HepG2 (cell line): ENCODE data around the gene JMJD7. TPM values are rescaled to one million over a fixed set of nuclear protein-coding genes. Genes with fewer than 3 reads are reported as not detected.

Experiments
- ATM ChIP-seq: fragments of 450-650 bp; IDR thresholded peaks from 2 replicates; pipeline ENCODE4 v1.7.1; 2017; ENCODE audit warnings: mild to moderate bottlenecking, borderline replicate concordance
- EED ChIP-seq: sonication (generic); formaldehyde crosslinking; IDR thresholded peaks from 2 replicates; pipeline ENCODE4 v1.5.0; 2020; ENCODE audit warnings: mild to moderate bottlenecking, missing genetic modification reagents
- HDAC2 ChIP-seq: sonication (generic); formaldehyde crosslinking; IDR thresholded peaks from 2 replicates; pipeline ENCODE4 v1.4.0; 2020; ENCODE audit warnings: missing genetic modification reagents
- NFKB2 ChIP-seq: sonication (generic); formaldehyde crosslinking; IDR thresholded peaks from 2 replicates; pipeline ENCODE4 v1.4.0; 2020; ENCODE audit warnings: missing genetic modification reagents, borderline replicate concordance
- POLR2AphosphoS5 ChIP-seq: IDR thresholded peaks from 2 replicates; pipeline ENCODE4 v1.6.1; 2012; ENCODE audit warnings: low read depth, low read length
- RAD21 ChIP-seq: fragments of 450-650 bp; formaldehyde crosslinking; IDR thresholded peaks from 2 replicates; pipeline ENCODE4 v1.5.0; 2020; ENCODE audit warnings: mild to moderate bottlenecking
- SIN3A ChIP-seq: IDR thresholded peaks from 2 replicates; pipeline ENCODE4 v1.6.1; 2011; ENCODE audit warnings: low read depth, mild to moderate bottlenecking, control low read depth, low read length, borderline replicate concordance
- SMAD3 ChIP-seq: sonication (generic); formaldehyde crosslinking; IDR thresholded peaks from 2 replicates; pipeline ENCODE4 v1.4.0; 2020; ENCODE audit warnings: missing genetic modification reagents
- ZBTB40 ChIP-seq, 2 experiments: fragments of 450-650 bp in 1 of 2; sonication (generic) in 1 of 2; formaldehyde crosslinking in 1 of 2; IDR thresholded peaks; 2 replicates each; pipeline versions ENCODE4 v1.6.1 to v1.8.0; 2016 to 2022; ENCODE audit warnings: antibody characterized with exemption in 1 of 2, mild to moderate bottlenecking in 1 of 2, missing genetic modification reagents in 1 of 2
- ZBTB42 ChIP-seq: sonication (generic); formaldehyde crosslinking; IDR thresholded peaks from 2 replicates; pipeline ENCODE4 v1.5.0; 2020; ENCODE audit warnings: mild to moderate bottlenecking, missing genetic modification reagents
- ZKSCAN5 ChIP-seq: sonication (generic); formaldehyde crosslinking; IDR thresholded peaks from 2 replicates; pipeline ENCODE4 v1.5.1; 2020; ENCODE audit warnings: mild to moderate bottlenecking, missing genetic modification reagents
- ZNF503 ChIP-seq: sonication (generic); formaldehyde crosslinking; IDR thresholded peaks from 2 replicates; pipeline ENCODE4 v1.4.0; 2020; ENCODE audit warnings: missing genetic modification reagents
- ZNF513 ChIP-seq: sonication (generic); formaldehyde crosslinking; conservative IDR thresholded peaks from 2 replicates; pipeline ENCODE4 v1.5.0; 2020; ENCODE audit warnings: missing genetic modification reagents
- ZNF766 ChIP-seq: sonication (generic); formaldehyde crosslinking; IDR thresholded peaks from 2 replicates; pipeline ENCODE4 v1.5.0; 2020; ENCODE audit warnings: missing genetic modification reagents, borderline replicate concordance
- ZNF790 ChIP-seq: sonication (generic); formaldehyde crosslinking; IDR thresholded peaks from 2 replicates; pipeline ENCODE4 v1.8.0; 2022; ENCODE audit warnings: missing genetic modification reagents, mild to moderate bottlenecking, borderline replicate concordance
- polyA plus RNA-seq, 8 experiments: library from polyadenylated mRNA; depleted of rRNA in 3 of 8; stranded (reverse) in 7 of 8; unstranded in 1 of 8; fragments of >200 nt; fragmentation: Illumina TruSeq in 4 of 8; extraction: Trizol in 4 of 8; gene quantifications; 2 replicates each; pipeline versions ENCODE4 v1.2.1 to v1.2.3, GENCODE V29; 2011 to 2016; ENCODE audit warnings: low read depth in 4 of 8, missing spikeins in 1 of 8, mixed read lengths in 1 of 8; ENCODE audit not compliant: insufficient read depth in 1 of 8
- total RNA-seq, 5 experiments: library from RNA; depleted of rRNA; stranded (reverse); fragments of >200 nt; fragmentation: Illumina TruSeq; extraction: Trizol; gene quantifications; 2 replicates each; pipeline ENCODE4 v1.2.3, GENCODE V29; 2016; ENCODE audit warnings: low read depth in 1 of 5
- TF ChIP-seq, protein P1 (sequence below): IDR thresholded peaks from 2 replicates; pipeline ENCODE4 v1.6.1; 2012; ENCODE audit warnings: inconsistent platforms

JMJD7 gene
- total and polyA plus RNA-seq, 2 of the 13 experiments (the other 11 are each of a cell fraction or from before 2014, with no cell fraction given): 6.4 to 7.1 TPM

- TF ChIP-seq ATM (no peak), ZNF790 (CRISPR knock-in tag) (no peak), HDAC2 (CRISPR knock-in tag) (peak; percentile 20; the same call in 1 of the 2 replicates), NFKB2 (CRISPR knock-in tag) (no peak; the same call in 1 of the 2 replicates), ZNF513 (CRISPR knock-in tag) (no peak), RAD21 (CRISPR knock-in tag) (no peak), ZBTB42 (CRISPR knock-in tag) (0 out of 2 replicates have a peak, but pooled peaks have one; percentile 37), SIN3A (peak; percentile 58; the same call in 1 of the 2 replicates), SMAD3 (CRISPR knock-in tag) (no peak), EED (CRISPR knock-in tag) (peak; percentile 72; the same call in 1 of the 2 replicates), ZBTB40 (IDR thresholded peaks at IDR 0.05) (no peak), ZBTB40 (CRISPR knock-in tag; IDR thresholded peaks at IDR 0.05) (no peak; the same call in 1 of the 2 replicates), ZNF766 (CRISPR knock-in tag) (no peak), ZKSCAN5 (no peak), POLR2AphosphoS5 (peak; percentile 71), ZNF503 (no peak)
- TF ChIP-seq, protein P1, sequence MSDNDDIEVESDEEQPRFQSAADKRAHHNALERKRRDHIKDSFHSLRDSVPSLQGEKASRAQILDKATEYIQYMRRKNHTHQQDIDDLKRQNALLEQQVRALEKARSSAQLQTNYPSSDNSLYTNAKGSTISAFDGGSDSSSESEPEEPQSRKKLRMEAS: peak; percentile 38; the same call in 1 of the 2 replicates
Measured at GRCh38 chr15:41827880-41828806, at the start of gene JMJD7 (continued).
